Chondrocyte (in vitro differentiated cells): ENCODE data around the gene ZNF436. TPM values are rescaled to one million over a fixed set of nuclear protein-coding genes. Genes with fewer than 3 reads are reported as not detected.

Experiments used
- DNase-seq: peaks from one replicate; pipeline ENCODE4 v3.0.0; 2021; ENCODE audit warnings: mixed read lengths, low spot score
- H3K27ac Mint-ChIP-seq: one replicate; pipeline ENCODE4 v1.8.0; 2021; ENCODE audit warnings: mild to moderate bottlenecking, moderate library complexity, mixed read lengths; ENCODE audit not compliant: unreplicated experiment
- H3K27me3 Mint-ChIP-seq: 2 replicates; pipeline ENCODE4 v1.8.0; 2021; ENCODE audit warnings: low read depth, mixed read lengths
- H3K36me3 Mint-ChIP-seq: 2 replicates; pipeline ENCODE4 v1.8.0; 2021; ENCODE audit warnings: low read depth, mixed read lengths
- H3K4me1 Mint-ChIP-seq: 2 replicates; pipeline ENCODE4 v1.8.0; 2021; ENCODE audit warnings: low read depth, mild to moderate bottlenecking, mixed read lengths
- H3K4me3 Mint-ChIP-seq: one replicate; pipeline ENCODE4 v1.8.0; 2021; ENCODE audit warnings: mild to moderate bottlenecking, moderate library complexity, mixed read lengths; ENCODE audit not compliant: unreplicated experiment
- H3K9me3 Mint-ChIP-seq: 2 replicates; pipeline ENCODE4 v1.8.0; 2021; ENCODE audit warnings: low read depth, mixed read lengths
- CTCF ChIP-seq: fragments of 200-600 bp; sonication (generic); IDR thresholded peaks from 2 replicates; pipeline ENCODE4 v1.5.0; 2021; ENCODE audit warnings: antibody characterized with exemption, mild to moderate bottlenecking, moderate library complexity
- total RNA-seq: library from RNA; stranded (reverse); gene quantifications from 3 replicates; pipeline ENCODE4 v1.2.1, GENCODE V29; 2021

ZNF436 gene
- total RNA-seq, 1 donor from 2014 or later: 17.0 TPM

GRCh38 chr1:23402286-23403037 lies 32.8 kb upstream of the ZNF436 start:
- Mint-ChIP-seq H3K36me3 (peaks cover 2% of the 10 kb centered on the region), H3K27ac (peak overlapping the region; percentile 87), H3K27me3 (no peaks in the 10 kb centered on the region), H3K4me3 (no peak overlapping the region), H3K9me3 (no peaks in the 10 kb centered on the region), H3K4me1 (peaks cover 37% of the 10 kb centered on the region)
- no peak for DNase-seq
- TF ChIP-seq CTCF: no peak

DNA sequence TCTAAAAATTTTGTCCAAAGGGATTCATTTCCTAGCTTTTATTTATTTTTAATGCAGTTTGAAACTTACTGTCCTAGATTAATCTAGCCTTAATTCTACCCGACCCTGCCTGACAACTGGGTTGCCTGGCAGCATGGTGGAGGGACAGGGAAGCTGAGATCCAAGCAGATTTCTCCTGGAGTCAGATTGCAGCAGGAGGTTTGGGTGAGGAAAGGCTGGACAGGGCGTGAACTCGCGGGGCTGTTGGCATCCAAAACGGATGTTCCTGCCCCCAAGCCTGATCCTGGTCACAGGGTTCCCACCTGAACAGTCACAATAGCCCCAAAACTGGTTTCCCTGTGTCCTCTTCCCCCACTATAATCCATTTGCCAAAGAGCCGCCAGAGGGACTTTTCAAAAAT lies 31.7 kb upstream of the ZNF436 start:
- Mint-ChIP-seq H3K27ac (peak overlapping the region; percentile 87), H3K36me3 (peaks cover 5% of the 10 kb centered on the region), H3K9me3 (no peaks in the 10 kb centered on the region), H3K27me3 (no peaks in the 10 kb centered on the region), H3K4me1 (peaks cover 37% of the 10 kb centered on the region), H3K4me3 (no peak overlapping the region)
- no peak for TF ChIP-seq CTCF
- no peak for DNase-seq

- peaks cover 5% of the 10 kb centered on the region for H3K36me3 Mint-ChIP-seq
- H3K27ac Mint-ChIP-seq: no peak overlapping the region
- peaks cover 40% of the 10 kb centered on the region for H3K4me1 Mint-ChIP-seq
- no peak overlapping the region for H3K4me3 Mint-ChIP-seq
- no peak for TF ChIP-seq CTCF
- no peaks in the 10 kb centered on the region for H3K27me3 Mint-ChIP-seq
- H3K9me3 Mint-ChIP-seq: no peaks in the 10 kb centered on the region
- DNase-seq: no peak
Observed at GRCh38 chr1:23400324-23401114, 30.9 kb upstream of the ZNF436 start.

DNA sequence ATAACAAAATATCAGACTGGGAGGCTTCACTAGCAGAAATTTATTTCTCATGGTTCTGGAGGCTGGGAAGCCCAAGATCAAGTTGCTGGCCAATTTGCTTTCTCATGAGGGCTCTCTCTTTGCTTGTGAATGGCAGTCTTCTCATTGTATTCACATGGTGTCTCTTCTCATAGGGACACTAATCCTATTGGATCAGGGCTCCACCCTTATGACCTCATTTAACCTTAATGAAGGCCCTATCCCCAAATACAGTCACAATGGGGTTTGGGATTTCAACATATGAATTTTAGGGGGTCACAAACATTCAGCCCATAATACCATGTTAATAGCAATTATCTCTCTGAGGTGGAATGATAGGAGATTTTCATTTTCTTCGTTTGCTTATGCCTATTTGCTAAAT lies 29.6 kb upstream of the ZNF436 start:
- H3K4me3 Mint-ChIP-seq: no peak overlapping the region
- peaks cover 5% of the 10 kb centered on the region for H3K36me3 Mint-ChIP-seq
- no peaks in the 10 kb centered on the region for H3K9me3 Mint-ChIP-seq
- DNase-seq: no peak
- H3K4me1 Mint-ChIP-seq: peaks cover 36% of the 10 kb centered on the region
- H3K27me3 Mint-ChIP-seq: no peaks in the 10 kb centered on the region
- TF ChIP-seq CTCF: no peak
- H3K27ac Mint-ChIP-seq: no peak overlapping the region

DNA sequence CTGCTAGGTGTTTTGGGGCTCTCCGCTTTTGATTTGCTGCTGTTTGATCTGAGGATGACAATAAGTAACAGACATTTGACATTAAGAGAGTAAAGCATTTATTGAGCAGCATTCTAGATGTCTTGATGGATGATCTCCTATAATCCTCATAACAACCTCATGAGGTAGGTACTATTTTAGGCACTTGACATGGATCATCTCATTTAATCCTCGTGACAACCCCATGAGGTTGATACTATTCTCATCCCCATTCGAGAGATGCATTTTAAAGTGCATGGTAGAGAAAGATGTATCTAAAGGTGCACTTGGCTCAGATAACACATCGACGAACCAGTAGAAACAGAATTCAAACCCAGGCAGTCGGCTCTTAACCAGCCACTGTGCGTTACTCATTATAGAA lies 28.3 kb upstream of the ZNF436 start:
- no peak for DNase-seq
- no peaks in the 10 kb centered on the region for H3K27me3 Mint-ChIP-seq
- peaks cover 22% of the 10 kb centered on the region for H3K4me1 Mint-ChIP-seq
- H3K27ac Mint-ChIP-seq: no peak overlapping the region
- H3K9me3 Mint-ChIP-seq: no peaks in the 10 kb centered on the region
- peaks cover 5% of the 10 kb centered on the region for H3K36me3 Mint-ChIP-seq
- no peak overlapping the region for H3K4me3 Mint-ChIP-seq
- no peak for TF ChIP-seq CTCF
